H54 (cell line): Measurements from ENCODE around the gene AAMP.

ENCODE experiments used
- DNase-seq: peaks from one replicate; pipeline ENCODE4 v3.0.0; 2011; ENCODE audit warnings: low spot score, mixed read lengths; ENCODE audit not compliant: insufficient read length
- FAIRE-seq: peaks from 3 replicates; lab custom pipeline; 2011; peaks lifted over from hg19 to GRCh38; lab: Jason Lieb, UNC
- POLR2A ChIP-seq: IDR thresholded peaks from 2 replicates; pipeline ENCODE4 v1.6.1; 2011; ENCODE audit warnings: low read depth, mild to moderate bottlenecking, low read length

AAMP gene

DNA sequence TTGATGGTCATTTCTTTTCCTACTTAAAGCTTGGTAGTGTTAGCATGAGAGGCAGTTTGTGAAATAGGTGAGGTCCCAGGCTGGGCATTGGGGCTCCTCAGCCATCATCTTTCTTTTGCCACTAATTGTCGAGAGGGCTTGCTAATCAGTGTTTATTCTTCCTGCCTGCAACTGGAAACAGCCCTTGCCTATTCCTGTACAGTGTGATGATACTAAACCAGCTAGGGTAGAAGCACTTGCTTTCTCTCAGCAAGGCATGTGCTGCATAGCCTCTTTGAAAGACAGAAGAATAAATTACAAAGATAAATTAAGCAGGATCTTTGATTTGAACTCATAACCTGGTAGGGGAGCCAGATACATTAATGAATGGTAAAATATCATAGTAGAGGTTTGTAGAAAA is 25.7 kb downstream of the AAMP start:
- no peak for TF ChIP-seq POLR2A
- FAIRE-seq (no peak), DNase-seq (no peak)

DNA sequence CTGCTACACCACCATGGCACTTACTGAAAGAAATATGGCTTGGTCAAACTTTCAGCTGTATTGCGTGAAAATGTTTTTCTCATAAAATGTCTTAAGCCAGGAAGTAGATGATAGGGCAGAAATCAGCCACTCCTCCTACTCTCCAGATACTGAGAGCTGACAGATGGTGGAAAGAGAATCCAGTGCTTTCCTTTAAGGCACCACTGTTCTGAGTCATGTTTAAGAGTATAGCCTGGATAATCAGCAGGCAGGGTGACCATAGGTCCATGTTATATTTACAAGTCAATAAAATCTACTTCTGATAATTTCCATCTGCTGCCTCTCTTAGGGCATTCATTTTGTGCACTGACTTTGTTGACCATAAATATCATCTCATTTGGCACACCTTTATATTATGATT is 31.1 kb downstream of the AAMP start:
- TF ChIP-seq POLR2A, result no peak
- FAIRE-seq, result no peak
- DNase-seq, result no peak

DNA sequence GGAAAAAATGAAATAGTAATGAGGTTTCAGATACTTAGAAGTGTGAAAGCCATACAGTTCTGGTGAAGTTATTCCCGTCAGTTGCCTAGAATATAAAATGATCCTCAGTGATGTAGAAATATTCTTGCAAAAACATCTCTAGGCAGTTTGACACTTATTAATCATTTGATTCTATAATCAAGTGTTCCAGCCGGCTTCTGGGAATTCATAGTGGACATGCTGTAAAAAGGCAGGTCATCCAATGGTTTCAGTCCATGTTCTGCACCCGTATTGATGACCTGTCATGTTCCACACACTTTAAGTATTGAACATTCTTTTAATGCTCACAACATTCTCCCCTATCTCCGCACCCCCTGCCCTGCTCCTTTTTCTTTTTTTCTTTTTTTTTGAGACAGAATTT is 33.1 kb downstream of the AAMP start:
- no peak for FAIRE-seq
- no peak for DNase-seq
- TF ChIP-seq POLR2A, result no peak

DNA sequence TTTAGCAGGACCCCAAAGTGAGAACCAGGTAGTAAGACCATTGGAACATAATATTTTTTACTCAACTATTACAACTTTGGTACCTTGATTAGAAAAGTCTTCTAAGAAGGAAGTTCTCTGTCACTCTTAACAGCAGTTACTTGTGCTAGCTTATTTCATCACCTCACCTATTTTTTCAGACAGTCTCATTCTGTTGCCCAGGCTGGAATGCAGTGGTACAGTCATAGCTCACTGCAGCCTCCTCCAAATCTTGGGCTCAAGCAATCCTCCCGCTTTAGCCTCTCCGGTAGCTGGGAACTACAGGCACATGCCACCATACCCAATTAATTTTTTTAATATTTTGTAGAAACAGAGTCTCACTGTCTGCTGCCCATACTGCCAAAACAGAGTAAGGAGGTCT is 34.9 kb downstream of the AAMP start:
- FAIRE-seq, result no peak
- TF ChIP-seq POLR2A, result no peak
- DNase-seq, result no peak

DNA sequence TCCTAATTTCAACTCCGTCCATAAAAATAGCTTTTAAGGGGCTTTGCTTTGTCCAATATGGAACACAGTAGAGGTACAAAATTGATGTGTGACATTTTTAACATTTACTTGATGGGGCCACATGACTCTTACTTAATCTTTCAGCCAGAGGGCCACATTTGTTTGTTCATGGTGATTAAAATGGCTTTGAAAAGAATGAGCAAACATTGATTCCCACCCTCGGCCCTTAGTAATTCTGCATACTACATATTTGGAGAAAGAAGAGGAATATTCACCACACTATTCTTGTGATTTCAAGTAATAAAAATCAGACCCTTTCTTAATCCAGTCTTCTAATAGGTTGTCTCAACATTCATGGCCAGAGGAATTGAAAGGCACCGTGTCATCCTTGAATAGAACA is 35.4 kb downstream of the AAMP start:
- no peak for FAIRE-seq
- no peak for DNase-seq
- TF ChIP-seq POLR2A, result no peak

DNA sequence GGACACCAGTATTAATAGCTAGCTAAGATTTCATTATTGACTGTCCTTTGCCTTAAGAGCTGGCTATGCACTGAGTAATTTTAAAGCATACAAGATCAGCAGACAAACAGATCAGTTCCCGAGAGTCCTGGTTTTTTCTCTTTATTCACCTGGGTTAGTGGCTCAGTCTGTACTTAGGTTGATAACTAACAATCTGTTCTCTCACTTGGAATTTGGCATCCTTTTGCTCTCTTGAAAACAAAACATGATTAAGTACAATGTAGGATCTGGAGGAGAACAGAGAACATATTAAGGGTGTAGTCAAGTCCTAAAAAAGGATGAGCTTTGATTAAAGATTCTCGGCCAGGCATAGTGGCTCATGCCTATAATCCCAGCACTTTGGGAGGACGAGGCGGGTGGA is 36.4 kb downstream of the AAMP start:
- no peak for FAIRE-seq
- TF ChIP-seq POLR2A, result no peak
- no peak for DNase-seq

DNA sequence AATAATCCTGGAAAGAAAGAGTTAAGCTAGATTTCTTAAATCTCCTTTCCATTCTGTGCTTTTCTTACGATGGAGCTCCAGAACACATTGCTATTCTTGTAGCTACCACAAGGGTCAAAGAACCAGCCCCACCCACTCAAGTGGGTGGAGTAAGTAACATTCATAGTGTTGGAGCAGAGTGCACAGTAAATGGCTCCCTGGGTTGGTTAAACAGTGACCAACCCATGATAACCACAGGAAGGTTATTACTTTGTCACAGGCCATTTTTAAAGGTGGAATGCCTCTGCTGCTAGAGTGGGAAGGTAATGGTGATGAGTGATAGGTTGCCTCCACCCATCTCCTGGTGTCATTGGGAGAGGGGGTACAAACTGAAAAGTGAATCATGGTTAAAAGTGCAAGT is 39.1 kb downstream of the AAMP start:
- FAIRE-seq (no peak), DNase-seq (no peak)
- TF ChIP-seq POLR2A, result no peak

DNA sequence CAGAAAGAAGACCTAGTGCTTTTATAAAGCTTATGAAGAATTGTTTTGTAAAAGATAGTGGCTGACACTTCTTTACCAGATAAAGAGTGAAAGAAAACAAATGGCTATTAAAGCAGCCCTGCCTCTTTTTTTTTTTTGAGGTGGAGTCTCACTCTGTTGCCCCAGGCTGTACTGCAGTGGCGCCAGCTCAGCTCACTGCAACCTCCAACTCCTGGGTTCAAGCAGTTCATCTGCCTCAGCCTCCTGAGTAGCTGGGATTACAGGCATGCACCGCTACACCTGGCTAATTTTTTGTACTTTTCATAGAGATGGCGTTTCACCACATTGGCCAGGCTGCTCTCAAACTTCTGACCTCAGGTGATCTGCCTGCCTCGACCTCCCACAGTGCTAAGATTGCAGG is 40.1 kb downstream of the AAMP start:
- no peak for TF ChIP-seq POLR2A
- no peak for DNase-seq
- FAIRE-seq, result no peak

DNA sequence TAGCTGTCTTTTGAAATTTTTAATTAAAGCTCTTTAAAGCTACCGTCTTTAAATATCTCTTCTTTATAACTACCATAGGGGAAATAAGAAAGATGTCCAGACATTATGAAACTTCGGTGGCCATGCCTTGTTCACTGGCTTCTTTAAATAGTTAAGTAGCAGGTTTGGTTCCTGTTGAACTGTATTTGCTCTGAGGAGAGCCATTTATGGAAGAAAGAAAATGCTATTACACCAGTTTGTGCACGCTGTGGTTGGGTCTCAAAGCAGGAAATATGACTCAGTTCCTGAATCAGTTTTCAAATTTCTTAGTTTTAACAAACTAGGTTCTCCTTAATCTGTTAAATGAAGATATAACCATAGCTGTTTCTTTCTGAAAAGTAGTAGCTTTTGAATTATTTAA is 40.7 kb downstream of the AAMP start:
- FAIRE-seq, result peak; percentile 66
- TF ChIP-seq POLR2A, result no peak
- DNase-seq, result peak; percentile 38

DNA sequence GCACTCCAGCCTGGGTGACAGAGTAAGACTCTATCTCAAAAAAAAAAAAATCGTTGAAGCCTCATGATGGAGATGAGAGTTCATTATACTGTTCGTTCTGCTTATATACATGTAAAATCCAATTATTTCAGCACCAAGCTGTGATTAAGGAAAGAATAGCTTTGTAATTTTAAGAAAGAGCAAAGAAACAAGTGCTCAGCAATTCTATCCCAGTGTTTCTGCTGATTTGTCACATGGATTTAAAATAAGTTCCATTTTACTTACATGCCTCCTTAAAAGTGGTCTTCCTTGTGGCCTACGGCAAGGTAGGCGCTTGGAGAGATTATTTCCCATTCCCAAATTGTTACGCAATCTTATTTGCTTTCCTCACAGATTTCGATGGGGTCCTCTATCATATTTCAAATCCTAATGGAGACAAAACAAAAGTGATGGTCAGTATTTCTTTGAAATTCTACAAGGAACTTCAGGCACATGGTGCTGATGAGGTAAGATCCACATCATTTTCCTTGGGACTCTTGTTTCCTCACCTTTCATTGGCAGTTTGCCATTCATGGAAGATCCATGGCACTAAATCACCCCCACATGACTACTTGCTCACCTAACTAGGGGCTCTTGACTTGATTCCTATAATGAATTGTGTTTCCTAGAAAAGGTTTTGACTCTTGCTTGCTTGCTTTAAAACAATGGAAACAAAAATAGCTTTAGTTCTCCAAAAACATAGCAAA is 41.4 kb downstream of the AAMP start:
- FAIRE-seq (no peak), DNase-seq (no peak)
- no peak for TF ChIP-seq POLR2A

DNA sequence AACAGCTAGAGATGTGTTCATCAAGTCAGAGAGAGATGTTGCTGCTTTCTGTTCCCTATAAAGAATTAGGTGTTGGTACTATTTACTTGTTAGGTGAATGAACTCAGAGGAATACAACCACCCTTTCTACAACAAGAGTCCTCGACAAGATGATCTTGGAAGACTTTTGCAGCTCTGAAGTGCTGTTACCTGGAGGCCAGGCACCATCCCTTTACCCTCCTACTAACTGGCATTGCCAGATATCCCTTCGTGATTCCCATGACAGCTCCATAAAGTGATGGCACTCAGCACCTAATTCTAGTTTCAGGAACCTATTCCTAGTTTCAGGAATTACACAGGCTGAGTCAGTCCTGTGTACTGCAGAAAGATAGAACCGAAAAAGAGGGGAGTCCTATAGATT is 43.0 kb downstream of the AAMP start:
- no peak for TF ChIP-seq POLR2A
- DNase-seq (no peak), FAIRE-seq (no peak)

DNA sequence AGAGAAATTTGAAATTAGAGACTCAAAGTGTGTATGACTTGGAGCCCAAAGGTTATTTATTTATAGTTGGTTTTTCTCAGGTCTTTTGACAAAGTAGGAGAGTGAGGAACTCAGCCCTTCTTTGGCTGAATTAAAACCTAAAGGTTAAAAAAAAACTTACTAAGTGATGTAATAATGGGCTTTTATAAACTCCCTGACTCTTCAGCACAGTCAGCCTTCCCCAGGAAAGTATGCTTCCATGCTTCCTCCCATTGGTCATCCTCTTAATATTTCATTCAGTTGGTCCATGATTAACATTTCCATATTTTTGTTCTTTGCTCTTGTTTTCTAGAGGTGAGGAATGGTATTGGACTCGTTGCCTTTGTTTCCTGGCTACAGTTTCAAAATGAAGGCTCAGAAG is 45.8 kb downstream of the AAMP start:
- TF ChIP-seq POLR2A, result no peak
- DNase-seq, result no peak
- no peak for FAIRE-seq

DNA sequence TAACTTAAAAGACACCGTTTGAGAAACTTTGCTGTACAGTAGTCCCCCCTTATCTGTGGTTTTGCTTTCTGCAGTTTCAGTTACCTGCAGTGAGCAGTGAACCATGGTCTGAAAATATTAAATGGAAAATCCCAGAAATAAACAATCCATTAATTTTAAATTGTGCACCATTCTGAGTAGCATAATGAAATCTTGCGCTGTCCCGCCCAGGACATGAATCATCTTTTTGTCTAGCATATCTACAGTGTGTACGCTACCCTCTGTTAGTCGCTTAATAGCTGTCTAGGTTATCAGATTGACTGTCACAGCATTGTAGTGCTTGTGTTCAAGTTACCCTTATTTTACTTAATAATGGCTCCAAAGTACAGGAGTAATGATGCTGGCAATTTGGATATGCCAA is 46.9 kb downstream of the AAMP start:
- FAIRE-seq (no peak), DNase-seq (no peak)

DNA sequence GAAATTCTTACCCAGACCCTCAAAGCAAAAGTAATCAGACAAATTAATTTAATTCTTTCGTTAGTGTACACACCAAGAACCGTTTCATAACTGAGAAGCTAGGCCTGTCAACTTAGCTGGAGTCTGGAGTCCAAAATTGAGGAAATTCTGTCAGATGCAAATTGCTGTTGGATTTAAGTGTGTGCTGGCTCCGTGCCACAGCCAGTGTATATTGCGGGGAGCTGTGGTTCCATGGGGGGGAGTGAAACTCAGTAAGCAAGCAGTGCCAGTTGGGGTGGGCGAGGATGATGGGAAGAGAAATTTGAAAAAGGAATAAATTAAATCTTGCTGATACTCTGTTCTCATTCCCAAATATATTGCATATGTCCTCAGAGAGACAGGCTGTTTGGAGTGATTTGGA is 48.9 kb downstream of the AAMP start:
- FAIRE-seq (no peak), DNase-seq (no peak)
- no peak for TF ChIP-seq POLR2A

More for the DNA sequence above, 46.9 kb downstream of the AAMP start:
- no peak for TF ChIP-seq POLR2A

DNA sequence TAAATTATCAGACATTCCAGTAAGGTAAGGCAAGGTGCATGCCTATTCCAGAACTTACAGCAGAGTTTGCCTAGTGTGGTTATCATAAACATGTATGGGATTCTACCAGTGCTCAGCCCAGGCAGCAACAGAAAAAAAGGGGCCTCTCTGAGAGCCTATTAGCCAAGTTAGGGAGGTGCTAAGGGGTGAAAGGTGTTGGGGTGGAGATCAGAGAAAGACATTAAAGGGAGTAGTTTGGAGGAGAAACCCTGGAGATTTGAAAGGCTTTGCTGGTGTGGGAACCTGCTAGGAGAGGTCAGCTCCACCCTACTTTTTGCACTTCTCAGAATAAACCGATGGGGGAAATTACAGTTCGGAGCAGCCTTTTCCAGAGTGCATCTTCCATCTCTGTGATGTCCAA is 50.0 kb downstream of the AAMP start:
- no peak for FAIRE-seq

More for the DNA sequence above, 50.0 kb downstream of the AAMP start:
- no peak for TF ChIP-seq POLR2A
- DNase-seq, result no peak
